HL-60 (cell line): ENCODE data around the gene CDC42BPA.

Source experiments
- GABPA ChIP-seq: IDR thresholded peaks from 2 replicates; pipeline ENCODE4 v1.6.1; 2012; ENCODE audit warnings: low read depth
- POLR2AphosphoS5 ChIP-seq: IDR thresholded peaks from 2 replicates; pipeline ENCODE4 v1.6.1; 2012; ENCODE audit warnings: low read depth
- SPI1 ChIP-seq: IDR thresholded peaks from 2 replicates; pipeline ENCODE4 v1.6.1; 2012; ENCODE audit warnings: low read depth, mild to moderate bottlenecking, borderline replicate concordance
- TF ChIP-seq, protein P1 (sequence below): IDR thresholded peaks from one replicate; pipeline ENCODE4 v1.5.1; 2011; ENCODE audit warnings: low read length, control low read depth, inconsistent platforms; ENCODE audit not compliant: insufficient read depth
- TF ChIP-seq, protein P2 (sequence below): IDR thresholded peaks from 2 replicates; pipeline ENCODE4 v1.6.1; 2012; ENCODE audit warnings: low read depth; ENCODE audit not compliant: insufficient replicate concordance

DNA sequence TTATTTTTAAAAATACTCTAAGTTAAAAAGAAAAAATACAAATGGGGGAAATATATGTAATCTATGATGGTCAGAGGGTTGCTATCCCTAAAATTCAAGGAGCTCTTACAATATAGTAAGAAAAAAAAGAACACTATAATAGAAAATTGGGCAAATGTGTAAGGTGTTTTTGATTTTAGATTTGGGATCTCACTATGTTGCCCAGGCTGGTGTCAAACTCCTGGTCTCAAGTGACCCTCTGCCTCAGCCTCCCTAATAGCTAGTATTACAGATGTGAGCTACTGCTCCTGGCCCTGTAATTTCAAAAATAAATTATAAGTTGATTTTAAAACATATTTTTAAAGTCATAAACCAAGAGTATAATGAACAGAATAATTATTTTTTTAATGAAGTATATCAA, 45.9 kb downstream of the CDC42BPA start:
- no peak for TF ChIP-seq POLR2AphosphoS5
- TF ChIP-seq GABPA: no peak
- TF ChIP-seq, protein P1, sequence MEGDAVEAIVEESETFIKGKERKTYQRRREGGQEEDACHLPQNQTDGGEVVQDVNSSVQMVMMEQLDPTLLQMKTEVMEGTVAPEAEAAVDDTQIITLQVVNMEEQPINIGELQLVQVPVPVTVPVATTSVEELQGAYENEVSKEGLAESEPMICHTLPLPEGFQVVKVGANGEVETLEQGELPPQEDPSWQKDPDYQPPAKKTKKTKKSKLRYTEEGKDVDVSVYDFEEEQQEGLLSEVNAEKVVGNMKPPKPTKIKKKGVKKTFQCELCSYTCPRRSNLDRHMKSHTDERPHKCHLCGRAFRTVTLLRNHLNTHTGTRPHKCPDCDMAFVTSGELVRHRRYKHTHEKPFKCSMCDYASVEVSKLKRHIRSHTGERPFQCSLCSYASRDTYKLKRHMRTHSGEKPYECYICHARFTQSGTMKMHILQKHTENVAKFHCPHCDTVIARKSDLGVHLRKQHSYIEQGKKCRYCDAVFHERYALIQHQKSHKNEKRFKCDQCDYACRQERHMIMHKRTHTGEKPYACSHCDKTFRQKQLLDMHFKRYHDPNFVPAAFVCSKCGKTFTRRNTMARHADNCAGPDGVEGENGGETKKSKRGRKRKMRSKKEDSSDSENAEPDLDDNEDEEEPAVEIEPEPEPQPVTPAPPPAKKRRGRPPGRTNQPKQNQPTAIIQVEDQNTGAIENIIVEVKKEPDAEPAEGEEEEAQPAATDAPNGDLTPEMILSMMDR: no peak
- TF ChIP-seq, protein P2, sequence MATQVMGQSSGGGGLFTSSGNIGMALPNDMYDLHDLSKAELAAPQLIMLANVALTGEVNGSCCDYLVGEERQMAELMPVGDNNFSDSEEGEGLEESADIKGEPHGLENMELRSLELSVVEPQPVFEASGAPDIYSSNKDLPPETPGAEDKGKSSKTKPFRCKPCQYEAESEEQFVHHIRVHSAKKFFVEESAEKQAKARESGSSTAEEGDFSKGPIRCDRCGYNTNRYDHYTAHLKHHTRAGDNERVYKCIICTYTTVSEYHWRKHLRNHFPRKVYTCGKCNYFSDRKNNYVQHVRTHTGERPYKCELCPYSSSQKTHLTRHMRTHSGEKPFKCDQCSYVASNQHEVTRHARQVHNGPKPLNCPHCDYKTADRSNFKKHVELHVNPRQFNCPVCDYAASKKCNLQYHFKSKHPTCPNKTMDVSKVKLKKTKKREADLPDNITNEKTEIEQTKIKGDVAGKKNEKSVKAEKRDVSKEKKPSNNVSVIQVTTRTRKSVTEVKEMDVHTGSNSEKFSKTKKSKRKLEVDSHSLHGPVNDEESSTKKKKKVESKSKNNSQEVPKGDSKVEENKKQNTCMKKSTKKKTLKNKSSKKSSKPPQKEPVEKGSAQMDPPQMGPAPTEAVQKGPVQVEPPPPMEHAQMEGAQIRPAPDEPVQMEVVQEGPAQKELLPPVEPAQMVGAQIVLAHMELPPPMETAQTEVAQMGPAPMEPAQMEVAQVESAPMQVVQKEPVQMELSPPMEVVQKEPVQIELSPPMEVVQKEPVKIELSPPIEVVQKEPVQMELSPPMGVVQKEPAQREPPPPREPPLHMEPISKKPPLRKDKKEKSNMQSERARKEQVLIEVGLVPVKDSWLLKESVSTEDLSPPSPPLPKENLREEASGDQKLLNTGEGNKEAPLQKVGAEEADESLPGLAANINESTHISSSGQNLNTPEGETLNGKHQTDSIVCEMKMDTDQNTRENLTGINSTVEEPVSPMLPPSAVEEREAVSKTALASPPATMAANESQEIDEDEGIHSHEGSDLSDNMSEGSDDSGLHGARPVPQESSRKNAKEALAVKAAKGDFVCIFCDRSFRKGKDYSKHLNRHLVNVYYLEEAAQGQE: no peak
- TF ChIP-seq SPI1: no peak
